ENCODE data around the gene RHBDD3.

Gene RHBDD3

DNA sequence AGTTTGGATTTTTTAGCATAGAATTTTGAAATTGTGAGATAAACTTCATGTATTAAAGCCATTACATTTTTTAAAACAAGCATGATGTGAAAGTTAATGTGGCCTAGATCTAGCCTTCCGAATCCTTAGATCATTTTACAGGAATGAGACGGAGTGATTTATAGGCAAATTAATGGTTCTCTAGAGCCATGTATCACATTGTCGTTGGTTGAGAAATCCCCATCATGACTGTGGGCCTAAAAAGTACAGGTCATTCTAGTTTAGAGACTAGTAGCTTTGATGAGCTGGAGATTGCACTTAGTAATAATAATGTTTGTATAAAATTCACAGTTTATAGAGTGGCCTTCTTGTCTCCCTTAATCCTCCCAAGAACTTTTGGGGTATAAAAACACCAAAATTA lies 7.4 kb upstream of the RHBDD3 start:
- Histone ChIP-seq H3K4me3 (ENCODE audit: low read depth, low read length) (no peak overlapping the region), H3K36me3 (ENCODE audit: control insufficient read depth in 2 of 2, insufficient read depth in 1 of 2, low read length in 2 of 2) (peaks cover 69 to 99% of the 10 kb centered on the region in 2 experiments), H3K9me3 (ENCODE audit: control insufficient read depth, insufficient read depth, low read depth, low read length) (no peaks in the 10 kb centered on the region), H3K4me1 (ENCODE audit: control insufficient read depth, insufficient read depth, low read length) (peaks cover 7% of the 10 kb centered on the region), H3K27ac (ENCODE audit: extremely low read depth, low read depth, low read length) (no peak overlapping the region)
- ChIA-PET CTCF (interaction anchor here (0.7 to 1.8 kb wide), 2 partner anchors 84 to 278 kb away, joined by 3 to 4 read pairs; partner anchors contain the start of gene THOC5), POLR2A (no interaction called here)
- TF ChIP-seq ZNF416 (tag by site-specific recombination; IDR thresholded peaks at IDR 0.05): no peak
- peak; percentile 34; the same call in 1 of the 2 replicates for TF ChIP-seq PRDM6 (tag by site-specific recombination; IDR thresholded peaks at IDR 0.05)
- TF ChIP-seq ZNF10 (tag by site-specific recombination; IDR thresholded peaks at IDR 0.05): no peak
- TF ChIP-seq SP7 (tag by site-specific recombination; IDR thresholded peaks at IDR 0.05): peak; percentile 43

DNA sequence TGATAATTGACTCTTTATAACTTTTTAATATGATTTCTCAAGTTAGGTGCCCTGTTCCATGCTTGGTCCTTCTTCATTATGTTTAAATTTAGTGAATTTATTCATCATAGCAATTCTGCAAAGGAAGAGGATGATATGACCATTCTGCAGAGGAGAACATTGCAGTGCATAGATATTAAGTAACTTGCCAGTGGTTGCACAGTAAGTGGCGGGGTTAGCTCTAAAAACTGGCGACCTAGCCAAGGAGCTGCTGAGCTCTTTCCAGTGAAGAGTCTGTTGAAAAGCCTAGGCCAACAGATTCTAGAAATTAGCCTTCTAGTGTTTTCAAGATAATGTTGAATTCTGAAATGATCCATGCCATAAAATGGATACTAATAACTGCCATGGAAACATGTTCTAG lies 4.8 kb upstream of the RHBDD3 start:
- no peak overlapping the region for H3K27ac ChIP-seq (ENCODE audit: extremely low read depth, low read depth, low read length)
- H3K36me3 ChIP-seq (ENCODE audit: control insufficient read depth in 2 of 2, insufficient read depth in 1 of 2, low read length in 2 of 2): peaks cover 49 to 89% of the 10 kb centered on the region in 2 experiments
- TF ChIP-seq ZNF561 (tag by site-specific recombination; IDR thresholded peaks at IDR 0.05; ENCODE audit: borderline replicate concordance) (no peak), ZNF571 (tag by site-specific recombination; IDR thresholded peaks at IDR 0.05) (no peak), GLIS2 (tag by site-specific recombination; IDR thresholded peaks at IDR 0.05) (no peak), ZBTB1 (tag by site-specific recombination; IDR thresholded peaks at IDR 0.05) (no peak), ZBTB10 (tag by site-specific recombination; IDR thresholded peaks at IDR 0.05) (no peak), ZNF596 (tag by site-specific recombination; IDR thresholded peaks at IDR 0.05) (no peak), ZNF645 (tag by site-specific recombination; IDR thresholded peaks at IDR 0.05) (no peak), ZNF394 (tag by site-specific recombination; IDR thresholded peaks at IDR 0.05; ENCODE audit: borderline replicate concordance) (no peak), ZSCAN30 (tag by site-specific recombination; IDR thresholded peaks at IDR 0.05) (no peak), TRIM28 (IDR thresholded peaks at IDR 0.05; ENCODE audit: borderline replicate concordance, low read length) (no peak), ZNF777 (tag by site-specific recombination; IDR thresholded peaks at IDR 0.05; ENCODE audit: borderline replicate concordance) (no peak), ZNF398 (tag by site-specific recombination; IDR thresholded peaks at IDR 0.05) (no peak)
- TF ChIP-seq, protein P1, sequence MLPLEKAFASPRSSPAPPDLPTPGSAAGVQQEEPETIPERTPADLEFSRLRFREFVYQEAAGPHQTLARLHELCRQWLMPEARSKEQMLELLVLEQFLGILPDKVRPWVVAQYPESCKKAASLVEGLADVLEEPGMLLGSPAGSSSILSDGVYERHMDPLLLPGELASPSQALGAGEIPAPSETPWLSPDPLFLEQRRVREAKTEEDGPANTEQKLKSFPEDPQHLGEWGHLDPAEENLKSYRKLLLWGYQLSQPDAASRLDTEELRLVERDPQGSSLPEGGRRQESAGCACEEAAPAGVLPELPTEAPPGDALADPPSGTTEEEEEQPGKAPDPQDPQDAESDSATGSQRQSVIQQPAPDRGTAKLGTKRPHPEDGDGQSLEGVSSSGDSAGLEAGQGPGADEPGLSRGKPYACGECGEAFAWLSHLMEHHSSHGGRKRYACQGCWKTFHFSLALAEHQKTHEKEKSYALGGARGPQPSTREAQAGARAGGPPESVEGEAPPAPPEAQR (tag by site-specific recombination; IDR thresholded peaks at IDR 0.05): no peak
- ChIA-PET CTCF (no interaction called here), POLR2A (no interaction called here)
- H3K4me1 ChIP-seq (ENCODE audit: control insufficient read depth, insufficient read depth, low read length): peaks cover 7% of the 10 kb centered on the region
- no peak overlapping the region for H3K4me3 ChIP-seq (ENCODE audit: low read depth, low read length)
- H3K9me3 ChIP-seq (ENCODE audit: control insufficient read depth, insufficient read depth, low read depth, low read length): no peaks in the 10 kb centered on the region

All from HEK293 (cell line).